Tibial artery (tissue), 4 donors: ENCODE measurements around the gene ADAM11.

ENCODE experiments used
- DNase-seq, 2 donors: peaks; one replicate each; pipeline ENCODE4 v3.0.0-alpha.2; 2019
- H3K27ac ChIP-seq, 2 donors: fragments of 200-600 bp; sonication (generic) in 1 of 2; 1 replicate in 1 of 2; 2 replicates in 1 of 2; pipeline ENCODE4 v1.5.1; 2018 to 2019; ENCODE audit warnings: mild to moderate bottlenecking in 1 of 2
- H3K27me3 ChIP-seq, 2 donors: fragments of 200-600 bp; sonication (generic) in 1 of 2; one replicate each; pipeline versions ENCODE4 v1.5.1 to v1.6.0; 2016 to 2019
- H3K36me3 ChIP-seq, 3 donors: fragments of 200-600 bp; sonication (generic) in 2 of 3; one replicate each; pipeline ENCODE4 v1.5.1; 2016 to 2019; ENCODE audit warnings: mild to moderate bottlenecking in 2 of 3
- H3K4me1 ChIP-seq, 4 donors: fragments of 200-600 bp; sonication (generic) in 2 of 4; 1 replicate in 3 of 4; 2 replicates in 1 of 4; pipeline ENCODE4 v1.5.1; 2016 to 2019
- H3K4me3 ChIP-seq, 2 donors: fragments of 200-600 bp; sonication (generic) in 1 of 2; 1 replicate in 1 of 2; 2 replicates in 1 of 2; pipeline ENCODE4 v1.5.1; 2018 to 2019; ENCODE audit warnings: mild to moderate bottlenecking in 2 of 2
- H3K9me3 ChIP-seq, 3 donors: fragments of 200-600 bp; sonication (generic) in 1 of 3; one replicate each; pipeline ENCODE4 v1.5.1; 2016 to 2019
- CTCF ChIP-seq, 2 experiments: fragments of 200-600 bp in 1 of 2; fragments of 450-650 bp in 1 of 2; IDR thresholded peaks; one replicate each; pipeline ENCODE4 v1.5.1; 2017 to 2019; ENCODE audit warnings: antibody characterized with exemption in 2 of 2, mild to moderate bottlenecking in 1 of 2, moderate library complexity in 1 of 2
- intact Hi-C: fragments of 100-400 bp; cut with DNase I; formaldehyde crosslinking; loops from one replicate; pipeline ENCODE4 v1.15.0; 2023; ENCODE audit warnings: low total_unique reads

ADAM11 gene

GRCh38 chr17:44785921-44786320 lies 27.1 kb downstream of the ADAM11 start:
- TF ChIP-seq CTCF (IDR thresholded peaks at IDR 0.05) = no peak
- H3K4me1 ChIP-seq = peaks cover 0 to 45% (median 21%) of the 10 kb centered on the region in 4 donors
- no peaks in the 10 kb centered on the region for H3K9me3 ChIP-seq
- no peak for DNase-seq
- H3K36me3 ChIP-seq = no peaks in the 10 kb centered on the region
- peak overlapping the region; percentile 43 to 49 for H3K27ac ChIP-seq
- intact Hi-C loops = no loop called here
- no peaks in the 10 kb centered on the region for H3K27me3 ChIP-seq
- H3K4me3 ChIP-seq = no peak overlapping the region

GRCh38 chr17:44786551-44787081 lies 27.8 kb downstream of the ADAM11 start:
- peak overlapping the region; percentile 43 to 49 for H3K27ac ChIP-seq
- intact Hi-C loops = no loop called here
- no peaks in the 10 kb centered on the region for H3K36me3 ChIP-seq
- no peak overlapping the region for H3K4me3 ChIP-seq
- TF ChIP-seq CTCF (IDR thresholded peaks at IDR 0.05) = no peak
- peak in 1 of 2 donors; percentile 67 for DNase-seq
- no peaks in the 10 kb centered on the region for H3K27me3 ChIP-seq
- H3K4me1 ChIP-seq = peaks cover 0 to 43% (median 19%) of the 10 kb centered on the region in 4 donors
- H3K9me3 ChIP-seq = no peaks in the 10 kb centered on the region

GRCh38 chr17:44787271-44787940 lies 28.6 kb downstream of the ADAM11 start:
- H3K4me1 ChIP-seq = peaks cover 0 to 35% (median 13%) of the 10 kb centered on the region in 4 donors
- no peak for TF ChIP-seq CTCF (IDR thresholded peaks at IDR 0.05)
- H3K27ac ChIP-seq = peak overlapping the region; percentile 43 to 49
- peak overlapping the region in 1 of 2 donors; percentile 13 for H3K4me3 ChIP-seq
- H3K9me3 ChIP-seq = no peaks in the 10 kb centered on the region
- intact Hi-C loops = no loop called here
- DNase-seq = no peak
- H3K36me3 ChIP-seq = no peaks in the 10 kb centered on the region
- no peaks in the 10 kb centered on the region for H3K27me3 ChIP-seq

GRCh38 chr17:44788139-44788538 lies 29.4 kb downstream of the ADAM11 start:
- DNase-seq = peak in 1 of 2 donors; percentile 37
- intact Hi-C loops = no loop called here

GRCh38 chr17:44792276-44792675 lies 33.5 kb downstream of the ADAM11 start:
- no peaks in the 10 kb centered on the region for H3K9me3 ChIP-seq
- H3K27ac ChIP-seq = no peak overlapping the region
- no peak overlapping the region for H3K4me3 ChIP-seq
- peaks cover 0 to 39% (median 18%) of the 10 kb centered on the region in 4 donors for H3K4me1 ChIP-seq
- peak in 1 of 2 donors; percentile 16 for DNase-seq
- no peaks in the 10 kb centered on the region for H3K27me3 ChIP-seq
- intact Hi-C loops = no loop called here
- TF ChIP-seq CTCF (IDR thresholded peaks at IDR 0.05) = no peak
- H3K36me3 ChIP-seq = no peaks in the 10 kb centered on the region

More at GRCh38 chr17:44788139-44788538, 29.4 kb downstream of the ADAM11 start:
- no peaks in the 10 kb centered on the region for H3K9me3 ChIP-seq
- no peak overlapping the region for H3K4me3 ChIP-seq
- no peaks in the 10 kb centered on the region for H3K36me3 ChIP-seq
- peaks cover 0 to 28% (median 12%) of the 10 kb centered on the region in 4 donors for H3K4me1 ChIP-seq
- H3K27ac ChIP-seq = no peak overlapping the region
- H3K27me3 ChIP-seq = no peaks in the 10 kb centered on the region
- TF ChIP-seq CTCF (IDR thresholded peaks at IDR 0.05) = no peak
